Lower lobe of right lung (tissue), 2 donors: ENCODE results near the gene EFS. TPM values are rescaled to one million over a fixed set of nuclear protein-coding genes. Genes with fewer than 3 reads are reported as not detected.

Experiments used
- ATAC-seq, 2 donors: fragments of 200-7000 bp; cut with Tn5 transposase; one replicate each; pipeline ENCODE4 v1.9.1; 2020 to 2022; ENCODE audit warnings: mild to moderate bottlenecking in 2 of 2, moderate library complexity in 2 of 2
- DNase-seq: peaks from one replicate; pipeline ENCODE4 v3.0.0-alpha.2; 2020
- H3K27ac ChIP-seq: fragments of 200-600 bp; one replicate; pipeline ENCODE4 v1.8.0; 2022
- H3K27me3 ChIP-seq: fragments of 200-600 bp; one replicate; pipeline ENCODE4 v1.8.0; 2022; ENCODE audit warnings: low read depth
- H3K36me3 ChIP-seq: fragments of 200-600 bp; one replicate; pipeline ENCODE4 v1.8.0; 2022; ENCODE audit warnings: mild to moderate bottlenecking
- H3K4me1 ChIP-seq: fragments of 200-600 bp; one replicate; pipeline ENCODE4 v1.8.0; 2022
- H3K4me3 ChIP-seq: fragments of 200-600 bp; one replicate; pipeline ENCODE4 v1.8.0; 2022; ENCODE audit warnings: mild to moderate bottlenecking
- H3K9me3 ChIP-seq: fragments of 200-600 bp; one replicate; pipeline ENCODE4 v1.8.0; 2022
- CTCF ChIP-seq: fragments of 200-600 bp; IDR thresholded peaks from one replicate; pipeline ENCODE4 v1.8.0; 2022; ENCODE audit warnings: antibody characterized with exemption, mild to moderate bottlenecking
- intact Hi-C: fragments of 100-400 bp; cut with DNase I; formaldehyde crosslinking; loops from one replicate; pipeline ENCODE4 v1.11.0; 2022
- total RNA-seq: library from RNA; stranded (reverse); fragmentation: NEBNext Ultra II Directional; extraction: Animal tissue kit (Norgen Biotek cat#: 25700); gene quantifications from one replicate; pipeline ENCODE4 v1.2.1, GENCODE V29; 2021
- donor health status: DM: no; HTN: yes; CAD: no; lungs with severe emphysema.

EFS gene
- total RNA-seq, 1 donor from 2014 or later = 11.5 TPM

- ATAC-seq (no peak), DNase-seq (no peak)
- no peak overlapping the region for H3K4me3 ChIP-seq
- no peaks in the 10 kb centered on the region for H3K4me1 ChIP-seq
- intact Hi-C loops = no loop called here
- H3K36me3 ChIP-seq = peaks cover 12% of the 10 kb centered on the region
- no peak overlapping the region for H3K27ac ChIP-seq
- H3K27me3 ChIP-seq = no peaks in the 10 kb centered on the region
- H3K9me3 ChIP-seq = no peaks in the 10 kb centered on the region
- TF ChIP-seq CTCF = no peak
Measured at GRCh38 chr14:23358553-23359166, 6.3 kb downstream of the EFS start.

GRCh38 chr14:23358042-23358441 is 6.9 kb downstream of the EFS start:
- no peaks in the 10 kb centered on the region for H3K9me3 ChIP-seq
- no peak for TF ChIP-seq CTCF
- no peaks in the 10 kb centered on the region for H3K27me3 ChIP-seq
- no peak for DNase-seq
- peaks cover 3% of the 10 kb centered on the region for H3K4me1 ChIP-seq
- H3K4me3 ChIP-seq = no peak overlapping the region
- peaks cover 12% of the 10 kb centered on the region for H3K36me3 ChIP-seq
- ATAC-seq = no peak
- H3K27ac ChIP-seq = no peak overlapping the region
- intact Hi-C loops = no loop called here

GRCh38 chr14:23357261-23357660 is 7.7 kb downstream of the EFS start:
- intact Hi-C loops = no loop called here
- peaks cover 12% of the 10 kb centered on the region for H3K36me3 ChIP-seq
- no peak for ATAC-seq
- H3K9me3 ChIP-seq = no peaks in the 10 kb centered on the region
- no peak for TF ChIP-seq CTCF
- H3K27me3 ChIP-seq = peaks cover 5% of the 10 kb centered on the region
- H3K4me3 ChIP-seq = no peak overlapping the region
- H3K27ac ChIP-seq = no peak overlapping the region
- H3K4me1 ChIP-seq = peaks cover 11% of the 10 kb centered on the region
- no peak for DNase-seq

- Histone ChIP-seq H3K36me3 (peaks cover 12% of the 10 kb centered on the region), H3K27ac (no peak overlapping the region), H3K27me3 (peaks cover 11% of the 10 kb centered on the region), H3K4me3 (no peak overlapping the region), H3K9me3 (no peaks in the 10 kb centered on the region), H3K4me1 (peaks cover 17% of the 10 kb centered on the region)
- TF ChIP-seq CTCF = no peak
- no peak for DNase-seq
- no peak for ATAC-seq
- intact Hi-C loops = no loop called here
Measured at GRCh38 chr14:23356662-23357061, 8.3 kb downstream of the EFS start.

GRCh38 chr14:23355871-23356435 is 9.0 kb downstream of the EFS start:
- peaks cover 18% of the 10 kb centered on the region for H3K4me1 ChIP-seq
- peaks cover 12% of the 10 kb centered on the region for H3K36me3 ChIP-seq
- TF ChIP-seq CTCF = no peak
- intact Hi-C loops = no loop called here
- no peak overlapping the region for H3K27ac ChIP-seq
- peaks cover 17% of the 10 kb centered on the region for H3K27me3 ChIP-seq
- no peaks in the 10 kb centered on the region for H3K9me3 ChIP-seq
- DNase-seq (no peak), ATAC-seq (no peak)
- no peak overlapping the region for H3K4me3 ChIP-seq
